GM12878 (cell line): ENCODE results near the gene TASL.
"Not testable (repeated sequence)": the region's sequence is repeated elsewhere in the genome, so short reads cannot be mapped to it uniquely, and the experiment has no call there.

Experiments
- ATF3 ChIP-seq: IDR thresholded peaks from 2 replicates; pipeline ENCODE4 v1.6.1; 2011; ENCODE audit warnings: low read depth, mild to moderate bottlenecking, low read length, moderate library complexity, borderline replicate concordance; ENCODE audit errors: extremely low read depth
- DPF2 ChIP-seq: fragments of 450-650 bp; IDR thresholded peaks from 2 replicates; pipeline ENCODE4 v1.6.1; 2017; ENCODE audit warnings: mild to moderate bottlenecking
- E2F4 ChIP-seq: IDR thresholded peaks from 2 replicates; pipeline ENCODE4 v1.6.1; 2012; ENCODE audit warnings: low read depth, low read length, improper control_type of control experiment
- ELK1 ChIP-seq: IDR thresholded peaks from 2 replicates; pipeline ENCODE4 v1.6.1; 2012; ENCODE audit warnings: low read depth, low read length, improper control_type of control experiment
- FOS ChIP-seq: IDR thresholded peaks from 3 replicates; pipeline ENCODE4 v1.6.1; 2011; ENCODE audit warnings: borderline replicate concordance; ENCODE audit not compliant: insufficient read length; ENCODE audit errors: extremely low read depth
- PAX5 ChIP-seq: IDR thresholded peaks from 2 replicates; pipeline ENCODE4 v1.6.1; 2011; ENCODE audit warnings: low read depth, low read length, borderline replicate concordance
- POLR2AphosphoS5 ChIP-seq: IDR thresholded peaks from 2 replicates; pipeline ENCODE4 v1.6.1; 2011; ENCODE audit warnings: mild to moderate bottlenecking, low read length, inconsistent platforms
- RAD21 ChIP-seq: IDR thresholded peaks from 2 replicates; pipeline ENCODE4 v1.6.1; 2011; ENCODE audit warnings: mild to moderate bottlenecking, low read depth, low read length, moderate library complexity; ENCODE audit not compliant: insufficient read depth
- RELA ChIP-seq: fragments of 450-650 bp; IDR thresholded peaks from 2 replicates; pipeline ENCODE4 v1.8.0; 2014; ENCODE audit warnings: borderline replicate concordance; ENCODE audit not compliant: partially characterized antibody
- REST ChIP-seq: IDR thresholded peaks from 2 replicates; pipeline ENCODE4 v1.6.1; 2012; ENCODE audit warnings: mild to moderate bottlenecking, low read depth, low read length
- RFX5 ChIP-seq: IDR thresholded peaks from 2 replicates; pipeline ENCODE4 v1.6.1; 2011; ENCODE audit warnings: low read depth, low read length, improper control_type of control experiment
- USF2 ChIP-seq: IDR thresholded peaks from 2 replicates; pipeline ENCODE4 v1.6.1; 2011; ENCODE audit warnings: low read depth, low read length, improper control_type of control experiment, borderline replicate concordance
- ZBED1 ChIP-seq: IDR thresholded peaks from 2 replicates; pipeline ENCODE4 v1.6.1; 2016; ENCODE audit warnings: borderline replicate concordance
- ZZZ3 ChIP-seq: IDR thresholded peaks from 2 replicates; pipeline ENCODE4 v1.6.1; 2011; ENCODE audit warnings: low read depth; ENCODE audit not compliant: control insufficient read depth, insufficient read length

- not testable (repeated sequence) for TF ChIP-seq ATF3, FOS, PAX5, DPF2, RFX5, USF2, ELK1, REST, E2F4, RAD21, ZZZ3, POLR2AphosphoS5, RELA, ZBED1
These were observed 14.5 kb downstream of the TASL start for GRCh38 chrX:30563070-30563469.
